DMS 273 (cell line): ENCODE results near the gene NUP98.
"Not testable (repeated sequence)": the region's sequence is repeated elsewhere in the genome, so short reads cannot be mapped to it uniquely, and the experiment has no call there.

Experiments
- DNase-seq: peaks from one replicate; lab custom pipeline; 2025; ENCODE audit not compliant: unreplicated experiment; lab: John Stamatoyannopoulos, UW

NUP98 gene

DNA sequence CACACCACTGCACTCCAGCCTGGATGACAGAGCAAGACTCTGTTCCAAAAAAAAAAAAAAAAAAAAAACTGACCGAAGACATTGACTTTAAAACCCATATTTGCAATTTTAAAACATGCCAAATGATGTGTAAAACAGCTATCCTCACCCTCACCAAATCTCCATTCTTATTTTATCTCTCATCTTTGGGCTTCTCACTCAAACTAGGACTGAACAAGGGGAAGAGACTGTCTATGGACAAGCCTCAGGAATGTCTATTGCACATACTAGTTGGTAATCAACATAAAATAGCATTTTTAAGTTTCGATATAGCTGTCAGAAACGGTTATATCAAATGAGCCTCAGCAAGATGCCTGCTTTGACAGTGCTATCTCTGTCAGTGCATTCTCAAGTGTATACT, 118.3 kb downstream of the NUP98 start:
- DNase-seq: no peak

DNA sequence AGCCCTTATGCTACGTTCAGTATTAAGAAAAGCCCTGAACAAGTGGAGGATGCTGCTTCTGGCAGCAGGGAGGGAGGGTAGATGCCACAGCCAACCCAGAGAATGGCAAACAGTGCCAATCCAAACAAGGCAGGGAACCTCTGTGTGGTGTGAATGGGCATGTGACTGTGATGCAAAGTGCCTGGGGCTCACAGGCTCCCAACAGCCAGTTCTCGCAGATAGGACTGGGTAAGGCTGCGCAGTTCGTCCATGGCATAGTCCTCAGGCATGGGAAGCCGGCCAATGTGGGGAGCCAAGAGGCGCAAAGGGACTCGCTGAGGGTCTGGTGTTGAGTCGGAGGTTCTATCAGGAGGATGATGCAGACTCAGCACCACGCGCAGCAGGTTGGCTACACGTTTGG, 121.4 kb downstream of the NUP98 start:
- no peak for DNase-seq

DNA sequence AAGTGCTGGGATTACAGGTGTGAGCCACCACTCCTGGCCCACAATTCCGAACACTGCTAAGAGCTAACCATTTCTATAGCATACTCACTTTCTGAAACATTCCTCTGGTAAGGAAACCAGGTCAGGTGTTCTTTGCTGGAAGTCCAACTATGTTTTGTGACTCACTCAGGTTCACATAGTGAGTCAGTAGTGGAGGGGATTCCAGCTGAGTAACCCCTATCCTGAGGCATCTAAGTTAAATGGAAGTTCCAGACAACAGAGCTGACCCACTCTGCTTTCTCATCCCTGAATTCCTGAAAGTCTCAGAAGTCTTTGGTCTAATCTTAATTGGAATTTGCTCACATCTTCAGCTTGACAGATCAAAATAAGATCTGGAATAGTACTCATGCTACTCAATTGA, 123.2 kb downstream of the NUP98 start:
- no peak for DNase-seq

DNA sequence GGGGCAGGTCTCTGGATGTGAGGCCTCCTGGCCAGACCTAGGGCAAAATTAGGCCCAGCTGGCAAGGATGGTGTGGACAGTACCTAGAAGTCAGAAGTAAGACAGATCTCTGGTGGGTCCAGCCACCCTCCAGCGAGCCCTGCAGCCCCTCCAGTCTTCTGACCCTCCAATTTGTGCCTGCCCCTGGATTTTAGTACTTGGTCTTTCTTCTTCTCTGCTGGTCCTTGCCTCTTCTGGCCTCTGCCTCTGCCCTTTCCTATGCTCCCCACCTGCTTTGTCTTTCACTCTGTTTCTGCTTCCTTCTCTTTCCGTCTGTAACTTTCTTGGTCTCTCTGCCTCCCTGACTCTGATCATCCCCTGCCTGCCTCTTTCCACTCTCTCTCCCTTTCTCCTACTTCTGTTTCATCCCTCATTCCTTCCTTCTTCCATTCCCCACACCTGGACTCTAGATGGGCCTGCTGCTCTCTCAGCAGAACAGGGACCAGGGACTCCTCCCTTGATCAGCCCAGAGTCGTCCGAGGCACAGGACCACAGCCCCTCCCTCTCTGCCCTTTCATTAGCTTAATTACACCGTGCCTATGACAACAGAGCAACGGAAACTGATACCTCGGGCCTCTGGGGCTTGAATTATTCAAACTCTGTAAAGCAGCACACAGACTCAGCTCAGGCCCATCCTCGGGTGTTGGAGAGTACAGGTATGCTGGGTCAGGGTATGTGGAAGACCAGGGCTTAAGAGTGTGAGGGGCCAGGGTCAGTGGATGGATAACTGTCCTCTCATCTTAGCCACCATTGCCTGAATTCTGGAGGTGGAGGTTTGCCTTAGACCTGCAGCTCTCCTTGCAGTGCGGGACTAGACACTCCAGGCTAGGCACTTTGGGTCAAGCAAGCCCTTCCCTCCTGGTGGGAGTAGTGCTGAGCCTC, 125.8 kb downstream of the NUP98 start, which contains the start of gene CHRNA10:
Gene CHRNA10 (minus strand): TSS at position 51 of the 921 bp plus-strand sequence. CDS start 72 bp downstream, outside the sequence.
- peak; percentile 6 for DNase-seq

DNA sequence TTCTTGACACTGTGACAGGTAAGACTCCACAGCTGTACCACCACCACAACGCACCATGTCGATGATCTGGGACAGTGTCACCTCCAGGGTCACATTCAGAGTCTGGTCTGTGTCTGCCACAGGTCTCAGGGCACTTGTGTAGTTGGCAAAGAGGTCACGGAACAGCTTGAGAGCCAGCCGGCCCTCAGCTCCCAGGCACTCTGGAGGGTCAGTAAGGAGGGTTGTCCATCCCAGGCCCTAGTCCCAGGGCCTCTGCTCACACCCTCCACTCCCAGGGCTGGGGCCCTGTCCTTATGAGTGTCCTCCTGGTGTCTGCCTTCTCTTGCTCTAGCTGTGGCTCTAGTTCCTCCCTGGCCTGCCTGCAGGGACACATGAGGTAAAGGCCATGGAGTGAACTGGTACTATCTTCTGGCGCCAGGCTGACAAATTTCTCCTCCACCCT, 127.6 kb downstream of the NUP98 start:
- no peak for DNase-seq

DNA sequence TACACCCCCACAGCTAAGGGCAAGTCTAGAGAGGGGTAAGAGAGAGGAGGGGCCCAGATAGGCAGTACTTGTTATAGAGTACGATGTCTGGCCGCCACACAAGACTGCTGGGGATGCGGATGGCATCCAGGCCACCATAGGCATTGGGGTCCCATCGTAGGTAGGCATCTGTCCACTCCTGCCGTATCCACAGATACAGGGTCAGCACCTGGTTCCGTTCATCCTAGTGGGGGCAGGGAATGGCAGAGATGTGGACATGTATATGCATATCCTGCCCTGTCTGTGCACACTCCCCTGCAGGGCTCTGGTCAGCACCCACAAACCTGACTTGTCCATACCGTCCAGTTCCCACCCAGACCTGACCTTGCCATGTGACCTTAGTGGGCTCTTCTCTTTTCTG, 128.2 kb downstream of the NUP98 start:
- no peak for DNase-seq

DNA sequence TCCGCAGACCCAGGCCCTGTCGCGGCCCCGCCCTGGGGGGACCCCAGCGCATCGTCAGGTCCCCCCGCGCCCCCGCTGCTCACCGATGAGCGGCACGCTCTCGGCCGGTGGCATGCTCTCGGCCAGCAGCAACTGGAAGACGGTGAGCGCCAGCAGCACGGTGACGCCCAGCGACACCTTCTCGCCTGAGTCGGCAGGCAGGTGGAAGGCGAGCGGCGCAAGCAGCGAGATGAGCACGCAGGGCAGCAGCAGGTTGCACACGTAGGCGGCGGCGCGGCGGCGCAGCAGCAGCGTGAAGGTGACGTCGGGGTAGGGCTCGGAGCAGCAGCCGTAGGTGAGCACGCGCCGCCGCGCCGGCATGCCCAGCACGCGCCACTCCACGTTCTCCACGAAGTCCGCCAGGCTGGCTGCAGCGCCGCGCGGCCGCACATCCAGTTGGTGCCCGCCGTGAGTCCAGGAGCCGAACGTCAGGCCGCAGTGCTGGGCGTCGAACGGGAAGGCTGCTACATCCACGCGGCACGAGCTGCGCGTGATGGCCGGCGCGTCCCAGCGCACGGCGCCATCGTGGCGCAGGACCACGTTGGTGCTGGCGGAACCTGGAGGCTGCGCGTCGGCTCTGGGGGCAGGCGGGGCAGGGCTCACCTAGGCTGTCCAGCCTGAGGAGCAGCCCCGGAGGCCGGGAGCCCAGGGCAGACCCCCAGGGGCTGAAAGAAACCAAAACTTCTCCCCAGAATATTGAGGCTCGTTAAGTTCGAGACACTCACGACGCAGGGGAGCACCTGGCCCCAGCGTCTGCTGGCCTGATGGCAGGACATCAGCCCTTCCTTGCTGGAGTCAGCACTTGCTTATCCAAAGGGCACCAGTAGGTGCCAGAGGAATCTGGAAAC, 130.0 kb downstream of the NUP98 start:
- DNase-seq: no peak

DNA sequence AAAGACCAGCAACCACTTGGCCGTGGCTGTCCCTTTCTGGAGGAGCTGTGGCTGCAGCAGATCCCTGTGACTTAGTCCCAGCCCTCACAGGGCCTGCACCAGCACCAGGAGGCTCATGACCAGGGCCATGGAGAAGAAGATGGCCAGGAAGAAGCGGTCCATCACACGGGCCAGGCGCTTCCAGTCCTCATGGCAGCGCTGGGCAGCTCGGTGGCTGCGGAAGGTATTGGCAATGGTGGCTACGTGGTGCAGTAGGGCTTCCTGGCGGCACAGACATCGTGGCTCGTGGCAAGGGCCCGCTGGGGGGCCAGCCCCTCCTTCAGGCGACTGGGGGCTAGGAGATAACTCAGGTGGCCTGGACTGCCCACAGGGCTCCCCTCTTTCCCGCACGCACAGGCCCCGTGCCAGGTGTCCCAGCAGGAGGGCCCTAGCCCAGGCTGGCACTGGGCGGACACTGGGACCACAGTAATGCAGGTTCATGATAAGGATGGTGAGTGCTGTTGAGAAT, 131.3 kb downstream of the NUP98 start:
- no peak for DNase-seq

DNA sequence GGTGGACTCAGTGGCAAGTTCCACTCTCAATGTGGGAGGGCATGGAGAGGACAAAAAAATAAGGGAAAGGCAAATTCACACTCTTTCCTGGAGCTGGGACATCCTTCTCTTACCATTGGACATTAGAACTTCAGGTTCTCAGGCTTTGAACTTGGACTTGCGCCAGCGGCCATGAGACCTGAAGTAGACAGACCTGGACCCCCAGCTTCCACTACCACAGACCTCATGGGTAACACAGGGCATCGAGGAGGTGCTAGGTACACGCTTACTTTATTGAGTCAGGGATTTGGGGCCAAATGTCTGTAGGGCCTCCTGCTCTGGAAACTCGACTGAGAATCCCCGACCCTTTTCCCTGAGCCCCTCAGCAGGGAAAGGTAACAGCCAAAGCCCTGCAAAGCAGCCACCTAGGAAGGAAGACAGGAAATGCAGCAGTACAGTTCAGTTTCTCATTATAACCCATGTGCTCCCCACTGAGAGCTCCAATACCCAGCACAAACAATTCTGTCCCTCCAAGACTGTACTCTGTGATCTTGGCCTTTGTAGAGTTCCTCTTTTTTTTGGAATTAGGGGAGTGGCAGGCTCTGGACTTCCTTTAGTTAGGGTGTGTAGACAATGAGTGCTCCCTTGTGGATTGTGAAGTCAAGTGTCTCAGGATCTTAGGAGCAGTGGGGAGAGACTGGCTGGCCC, 131.9 kb downstream of the NUP98 start:
- DNase-seq: no peak

DNA sequence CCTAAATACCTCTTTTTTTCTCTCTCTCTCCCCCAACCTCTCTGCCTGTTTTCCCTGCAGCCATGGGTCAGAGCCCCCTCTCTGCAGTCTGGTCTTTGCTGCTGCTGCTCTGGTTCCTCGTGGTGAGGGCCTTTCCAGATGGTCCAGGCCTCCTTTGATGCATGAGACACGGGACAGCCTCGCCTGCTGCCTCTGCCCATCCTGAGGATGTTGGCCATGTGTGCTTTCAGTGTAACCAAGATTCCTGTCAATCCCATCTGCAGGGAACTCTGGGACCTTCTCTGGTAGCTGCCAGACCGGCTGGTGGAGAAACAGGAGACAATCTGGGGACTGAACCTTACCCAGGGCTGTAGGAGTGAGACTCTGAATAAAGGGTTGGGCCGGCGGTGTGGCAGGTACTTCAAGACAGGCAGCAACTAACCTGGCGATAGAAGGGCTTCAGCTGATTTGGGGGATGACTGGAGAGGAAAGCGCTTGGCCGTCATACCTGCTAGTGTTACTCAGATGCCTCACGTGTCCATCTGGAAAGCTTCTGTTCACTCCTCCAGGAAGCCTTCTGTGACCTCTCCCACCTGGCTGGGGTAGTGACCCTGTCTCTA, 133.2 kb downstream of the NUP98 start:
- no peak for DNase-seq

DNA sequence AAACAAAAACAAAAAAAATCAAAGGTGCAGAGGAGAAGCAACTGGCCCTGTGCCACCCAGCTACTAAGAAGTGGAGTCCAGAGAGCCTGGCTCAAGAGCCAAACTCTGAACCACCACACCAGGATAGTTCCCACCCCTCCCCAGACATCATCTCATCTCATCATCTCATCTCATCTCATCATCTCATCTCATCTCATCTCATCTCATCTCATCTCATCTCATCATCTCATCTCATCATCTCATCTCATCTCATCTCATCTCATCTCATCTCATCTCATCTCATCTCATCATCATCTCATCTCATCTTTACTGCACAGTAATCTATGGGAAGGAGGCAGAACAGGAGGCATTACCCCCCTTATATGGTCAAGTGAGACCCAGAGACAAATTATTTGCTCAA, 134.5 kb downstream of the NUP98 start:
- DNase-seq: no peak

DNA sequence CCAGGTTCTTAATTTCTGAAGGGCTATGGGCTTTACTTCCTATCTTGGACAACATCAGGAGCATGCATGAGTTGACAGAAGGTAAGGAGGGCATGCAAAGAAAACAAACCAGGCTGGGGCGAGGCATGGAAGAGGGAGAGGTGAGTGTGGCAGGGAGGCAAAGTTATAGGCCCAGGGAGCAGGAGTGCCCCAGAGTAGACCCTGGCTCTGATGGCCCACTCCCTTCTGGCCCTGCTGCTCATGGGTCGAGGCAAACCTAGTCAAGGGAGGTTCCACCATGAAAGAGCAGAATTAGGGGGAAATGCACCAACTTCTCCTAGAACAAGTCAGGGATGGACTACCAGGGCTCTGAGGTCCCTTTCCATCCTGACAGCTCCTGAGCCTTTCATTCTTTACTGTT, 136.4 kb downstream of the NUP98 start:
- DNase-seq: no peak

DNA sequence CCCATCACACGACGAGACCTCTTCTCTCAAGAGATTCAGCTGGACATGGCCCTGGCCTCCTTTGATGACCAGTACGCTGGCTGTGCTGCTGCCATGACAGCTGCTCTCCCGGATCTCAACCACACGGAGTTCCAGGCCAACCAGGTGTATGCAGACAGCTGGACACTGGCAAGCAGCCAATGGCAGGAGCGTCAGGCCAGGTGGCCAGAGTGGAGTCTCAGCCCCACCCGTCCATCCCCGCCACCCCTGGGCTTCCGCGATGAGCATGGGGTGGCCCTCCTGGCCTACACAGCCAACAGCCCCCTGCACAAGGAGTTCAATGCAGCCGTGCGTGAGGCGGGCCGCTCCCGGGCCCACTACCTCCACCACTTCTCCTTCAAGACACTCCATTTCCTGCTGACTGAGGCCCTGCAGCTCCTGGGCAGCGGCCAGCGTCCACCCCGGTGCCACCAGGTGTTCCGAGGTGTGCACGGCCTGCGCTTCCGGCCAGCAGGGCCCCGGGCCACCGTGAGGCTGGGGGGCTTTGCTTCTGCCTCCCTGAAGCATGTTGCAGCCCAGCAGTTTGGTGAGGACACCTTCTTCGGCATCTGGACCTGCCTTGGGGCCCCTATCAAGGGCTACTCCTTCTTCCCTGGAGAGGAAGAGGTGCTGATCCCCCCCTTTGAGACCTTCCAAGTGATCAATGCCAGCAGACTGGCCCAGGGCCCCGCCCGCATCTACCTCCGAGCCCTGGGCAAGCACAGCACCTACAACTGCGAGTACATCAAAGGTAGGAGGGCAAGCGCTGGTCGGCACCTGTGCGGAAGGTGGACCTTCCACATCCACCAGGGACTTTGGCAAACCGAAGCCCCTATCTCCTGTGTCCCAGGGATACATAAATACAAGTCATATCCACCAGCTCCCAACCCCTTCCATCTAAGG, 137.5 kb downstream of the NUP98 start:
- DNase-seq: no peak

DNA sequence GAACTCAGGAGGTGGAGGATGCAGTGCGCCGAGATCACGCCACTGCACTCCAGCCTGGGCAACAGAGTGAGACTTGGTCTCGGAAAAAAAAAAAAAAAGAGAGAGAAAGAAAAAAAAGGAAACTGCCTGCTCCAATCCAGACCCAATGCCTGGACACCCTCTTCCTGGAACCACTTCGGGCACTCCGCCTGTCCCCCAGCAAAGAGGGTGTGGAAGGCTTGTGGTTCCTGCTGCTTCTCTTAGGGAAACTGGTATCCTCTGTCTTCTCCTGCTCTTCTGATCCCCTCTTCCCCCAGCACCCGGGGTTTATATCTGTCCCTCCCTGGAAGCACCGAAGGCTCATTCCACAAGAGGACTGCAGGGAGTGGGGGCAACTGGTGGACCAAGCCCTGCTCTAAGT, 139.1 kb downstream of the NUP98 start:
- no peak for DNase-seq

DNA sequence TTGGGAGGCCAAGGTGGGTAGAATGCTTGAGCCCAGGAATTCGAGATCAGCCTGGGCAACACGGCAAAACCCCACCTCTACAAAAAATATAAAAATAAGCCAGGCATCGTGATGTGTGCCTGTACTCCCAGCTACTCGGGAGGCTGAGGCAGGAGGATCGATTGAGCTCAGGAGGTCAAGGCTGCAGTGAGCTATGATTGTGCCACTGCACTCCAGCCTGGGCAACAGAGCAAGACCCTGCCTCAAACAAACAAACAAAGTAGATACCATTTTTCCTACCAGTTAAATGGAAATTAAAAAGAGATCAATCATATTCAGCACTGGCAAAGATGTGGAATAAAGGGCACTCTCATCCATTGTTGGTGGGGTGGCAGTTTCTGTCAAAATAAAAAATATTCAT, 140.0 kb downstream of the NUP98 start:
- DNase-seq: not testable (repeated sequence)

DNA sequence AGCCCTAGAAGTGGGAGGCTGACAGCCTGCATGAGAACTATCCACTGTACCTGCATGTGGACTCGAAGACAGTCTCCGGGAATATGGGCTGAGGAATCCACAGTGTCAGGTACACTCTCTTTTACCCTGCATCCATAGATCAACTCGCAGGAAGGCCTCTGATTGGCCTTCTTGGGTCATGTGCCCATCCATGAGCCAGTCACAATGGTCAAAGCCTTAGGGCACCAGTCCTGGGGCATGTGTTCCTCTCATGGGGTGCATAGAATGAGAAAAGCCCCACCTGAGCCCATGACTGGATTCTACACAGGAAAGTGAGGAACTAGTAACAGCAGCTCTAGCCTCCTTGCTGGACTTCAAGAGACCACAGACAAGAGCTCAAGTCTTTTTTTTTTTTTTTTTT, 141.8 kb downstream of the NUP98 start:
- no peak for DNase-seq

DNA sequence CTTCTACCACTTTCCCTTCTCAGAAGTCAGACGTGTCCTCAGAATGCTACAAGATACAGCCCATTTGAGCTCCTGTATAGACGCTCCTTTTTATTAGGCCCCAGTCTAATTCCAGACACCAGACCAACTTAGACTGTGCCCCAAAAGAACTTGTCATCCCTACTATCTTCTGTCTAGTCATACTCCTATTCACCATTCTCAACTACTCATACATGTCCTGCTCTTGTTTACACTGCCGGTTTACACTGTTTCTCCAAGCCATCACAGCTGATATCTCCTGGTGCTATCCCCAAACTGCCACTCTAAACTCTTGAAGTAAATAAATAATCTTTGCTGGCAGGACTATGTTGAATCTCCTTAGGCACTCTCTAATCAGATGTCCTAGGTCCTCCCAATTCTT, 144.8 kb downstream of the NUP98 start:
- not testable (repeated sequence) for DNase-seq

DNA sequence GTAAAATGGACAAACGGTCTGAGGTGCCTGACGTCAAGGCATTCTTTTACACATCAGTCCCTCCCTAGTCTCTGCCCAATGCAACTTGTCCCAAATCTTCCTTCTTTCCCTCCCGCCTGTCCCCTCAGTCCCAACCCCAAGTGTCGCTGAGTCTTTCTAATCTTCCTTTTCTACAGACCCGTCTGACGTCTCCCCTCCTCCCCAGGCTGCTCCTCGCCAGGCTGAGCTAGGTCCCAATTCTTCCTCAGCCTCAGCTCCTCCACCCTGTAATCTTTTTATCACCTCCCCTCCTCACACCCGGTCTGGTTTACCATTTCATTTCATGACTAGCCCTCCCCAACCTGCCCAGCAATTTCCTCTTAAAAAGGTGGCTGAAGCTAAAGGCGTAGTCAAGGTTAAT, 148.0 kb downstream of the NUP98 start:
- DNase-seq: not testable (repeated sequence)

DNA sequence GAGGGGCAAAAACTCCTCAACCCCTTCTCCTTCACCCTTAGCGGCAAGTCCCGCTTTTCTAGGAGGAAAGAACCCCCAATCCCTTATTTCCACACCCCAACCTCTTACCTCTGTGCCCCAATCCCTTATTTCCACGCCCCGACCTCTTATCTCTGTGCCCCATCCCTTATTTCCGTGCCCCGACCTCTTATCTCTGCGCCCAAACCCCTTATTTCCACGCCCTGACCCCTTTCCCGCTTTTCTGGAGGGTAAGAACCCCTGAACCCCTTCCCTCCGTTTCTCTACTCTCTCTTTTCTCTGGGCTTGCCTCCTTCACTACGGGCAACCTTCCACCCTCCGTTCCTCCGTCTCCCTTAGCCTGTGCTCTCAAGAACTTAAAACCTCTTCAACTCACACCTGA, 148.5 kb downstream of the NUP98 start:
- not testable (repeated sequence) for DNase-seq

DNA sequence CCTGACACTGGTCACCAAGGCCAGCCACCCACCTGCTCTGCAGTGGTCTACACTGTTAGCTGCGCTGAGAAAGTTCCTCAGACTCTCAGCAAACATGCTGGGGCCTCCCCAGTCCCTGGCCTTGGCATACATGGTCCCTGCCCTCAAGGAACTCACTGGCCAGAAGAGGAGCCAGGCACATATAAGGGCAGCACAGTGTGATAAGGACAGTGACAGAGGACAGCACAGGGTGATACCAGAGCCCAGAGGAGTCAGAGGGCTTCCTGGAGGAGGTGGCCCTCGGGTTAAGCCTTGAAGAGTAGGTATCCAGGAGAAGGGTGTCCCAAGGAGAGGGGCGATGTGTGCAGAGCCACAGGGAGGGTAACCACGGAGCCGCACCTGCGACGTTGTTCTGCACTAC, 151.8 kb downstream of the NUP98 start:
- no peak for DNase-seq
